HK-2 (cell line): ENCODE measurements around the gene UVRAG.
"Not testable (repeated sequence)": the region's sequence is repeated elsewhere in the genome, so short reads cannot be mapped to it uniquely, and the experiment has no call there.

Source experiments
- DNase-seq: peaks from one replicate; pipeline ENCODE4 v3.0.0-alpha.2; 2018; ENCODE audit not compliant: unreplicated experiment

UVRAG gene

DNA sequence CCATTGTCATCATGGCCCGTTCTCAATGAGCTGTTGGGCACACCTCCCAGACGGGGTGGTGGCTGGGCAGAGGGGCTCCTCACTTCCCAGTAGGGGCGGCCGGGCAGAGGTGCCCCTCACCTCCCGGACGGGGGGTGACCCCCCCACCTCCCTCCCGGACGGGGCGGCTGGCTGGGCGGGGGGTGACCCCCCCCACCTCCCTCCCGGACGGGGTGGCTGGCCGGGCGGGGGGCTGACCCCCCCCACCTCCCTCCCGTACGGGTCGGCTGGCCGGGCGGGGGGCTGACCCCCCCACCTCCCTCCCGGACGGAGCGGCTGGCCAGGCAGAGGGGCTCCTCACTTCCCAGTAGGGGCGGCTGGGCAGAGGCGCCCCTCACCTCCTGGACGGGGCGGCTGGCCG is 62.3 kb downstream of the UVRAG start:
- DNase-seq = not testable (repeated sequence)

DNA sequence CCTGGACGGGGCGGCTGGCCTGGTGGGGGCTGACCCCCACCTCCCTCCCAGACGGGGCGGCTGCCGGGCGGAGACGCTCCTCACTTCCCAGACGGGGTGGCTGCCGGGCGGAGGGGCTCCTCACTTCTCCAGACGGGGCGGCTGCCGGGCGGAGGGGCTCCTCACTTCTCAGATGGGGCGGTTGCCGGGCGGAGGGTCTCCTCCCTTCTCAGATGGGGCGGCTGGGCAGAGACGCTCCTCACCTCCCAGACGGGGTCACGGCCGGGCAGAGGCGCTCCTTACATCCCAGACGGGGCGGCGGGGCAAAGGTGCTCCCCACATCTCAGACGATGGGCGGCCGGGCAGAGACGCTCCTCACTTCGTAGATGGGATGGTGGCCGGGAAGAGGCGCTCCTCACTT is 62.9 kb downstream of the UVRAG start:
- DNase-seq = not testable (repeated sequence)

DNA sequence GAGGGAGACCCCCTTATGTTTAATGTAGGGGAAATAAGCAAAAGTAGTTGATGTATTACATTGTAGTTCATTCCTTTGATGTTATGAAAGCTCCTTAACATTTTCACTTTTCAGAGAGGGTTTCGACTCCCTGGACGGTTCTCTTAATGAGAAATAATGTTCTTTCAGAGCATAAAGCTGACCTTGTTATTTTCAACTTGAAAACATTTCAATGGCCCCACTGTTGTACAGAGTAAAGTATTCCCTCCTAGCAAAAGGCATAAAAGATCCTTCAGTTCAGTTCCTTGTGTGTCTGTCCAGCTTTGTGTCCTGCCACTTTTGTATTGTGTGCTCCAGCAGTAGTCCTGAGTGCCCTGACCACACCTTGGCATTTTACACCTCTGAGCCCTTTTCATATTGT is 63.9 kb downstream of the UVRAG start:
- DNase-seq = no peak

DNA sequence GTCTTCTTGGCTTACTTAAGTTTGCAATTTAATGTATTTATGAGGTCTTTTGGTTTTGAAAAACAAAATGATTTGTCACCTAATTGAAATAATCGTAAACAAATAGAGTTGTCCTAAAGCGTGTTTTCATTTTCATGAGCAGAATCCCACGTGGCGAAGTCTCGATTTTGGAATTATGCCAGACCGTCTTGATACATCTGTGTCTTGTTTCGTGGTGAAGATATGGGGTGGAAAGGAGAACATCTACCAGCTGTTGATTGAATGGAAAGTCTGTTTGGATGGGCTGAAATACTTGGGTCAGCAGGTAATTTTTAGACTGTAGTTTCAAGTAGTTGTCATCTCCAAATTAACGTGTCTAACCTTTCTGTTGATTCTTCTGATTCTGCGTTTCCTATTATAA is 64.7 kb downstream of the UVRAG start:
- no peak for DNase-seq

DNA sequence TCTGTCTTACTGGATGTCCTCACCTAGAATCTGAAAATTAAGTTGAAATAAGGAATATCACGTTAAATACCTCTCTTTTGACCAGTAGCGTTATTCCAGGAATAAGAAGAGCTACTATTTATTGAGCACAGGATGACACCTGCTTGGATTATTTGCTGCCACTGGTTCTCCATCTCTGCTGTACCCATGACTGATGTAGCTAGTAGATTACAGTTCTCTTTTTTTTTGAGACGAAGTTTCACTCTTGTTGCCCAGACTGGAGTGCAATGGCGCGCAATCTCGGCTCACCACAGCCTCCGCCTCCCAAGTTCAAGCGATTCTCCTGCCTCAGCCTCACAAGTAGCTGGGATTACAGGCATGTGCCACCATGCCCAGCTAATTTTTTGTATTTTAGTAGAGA is 65.3 kb downstream of the UVRAG start:
- not testable (repeated sequence) for DNase-seq

DNA sequence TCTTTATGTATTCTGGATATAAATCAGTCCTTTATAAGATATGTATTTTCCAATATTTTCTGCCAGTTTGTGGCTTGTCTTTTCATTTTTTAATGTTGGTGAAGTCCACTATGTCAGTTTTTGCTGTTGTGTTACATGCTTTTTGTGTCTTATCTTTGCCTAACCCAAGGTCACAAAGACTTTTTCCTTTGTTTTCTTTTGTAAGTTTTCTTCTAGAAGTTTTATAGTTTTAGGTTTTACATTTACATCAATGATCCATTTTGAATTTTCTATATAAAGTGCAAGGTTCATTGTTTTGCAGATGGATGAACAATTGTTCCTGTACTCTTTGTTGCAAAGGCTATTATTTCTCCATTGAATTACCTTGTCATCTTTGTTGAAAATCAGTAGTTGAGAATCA is 69.3 kb downstream of the UVRAG start:
- no peak for DNase-seq

DNA sequence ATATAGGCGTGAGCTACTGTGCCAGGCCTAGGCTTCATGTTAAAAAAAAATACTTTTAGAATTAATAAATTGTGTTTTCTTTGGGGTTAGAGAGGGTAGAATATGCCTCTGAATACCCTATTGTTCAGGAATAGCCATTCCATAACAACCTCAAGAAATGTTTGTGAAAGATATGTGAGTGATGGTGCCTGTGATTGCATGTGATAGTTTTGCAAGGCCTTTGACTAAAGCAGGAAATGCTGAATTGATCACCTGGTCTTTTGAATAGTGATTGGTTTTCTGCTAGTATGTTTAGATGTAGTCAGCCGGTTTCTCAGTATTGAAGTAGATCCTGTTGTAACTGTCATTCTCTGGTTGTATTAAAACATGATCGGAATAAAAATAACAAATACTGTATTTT is 73.4 kb downstream of the UVRAG start:
- DNase-seq = no peak

DNA sequence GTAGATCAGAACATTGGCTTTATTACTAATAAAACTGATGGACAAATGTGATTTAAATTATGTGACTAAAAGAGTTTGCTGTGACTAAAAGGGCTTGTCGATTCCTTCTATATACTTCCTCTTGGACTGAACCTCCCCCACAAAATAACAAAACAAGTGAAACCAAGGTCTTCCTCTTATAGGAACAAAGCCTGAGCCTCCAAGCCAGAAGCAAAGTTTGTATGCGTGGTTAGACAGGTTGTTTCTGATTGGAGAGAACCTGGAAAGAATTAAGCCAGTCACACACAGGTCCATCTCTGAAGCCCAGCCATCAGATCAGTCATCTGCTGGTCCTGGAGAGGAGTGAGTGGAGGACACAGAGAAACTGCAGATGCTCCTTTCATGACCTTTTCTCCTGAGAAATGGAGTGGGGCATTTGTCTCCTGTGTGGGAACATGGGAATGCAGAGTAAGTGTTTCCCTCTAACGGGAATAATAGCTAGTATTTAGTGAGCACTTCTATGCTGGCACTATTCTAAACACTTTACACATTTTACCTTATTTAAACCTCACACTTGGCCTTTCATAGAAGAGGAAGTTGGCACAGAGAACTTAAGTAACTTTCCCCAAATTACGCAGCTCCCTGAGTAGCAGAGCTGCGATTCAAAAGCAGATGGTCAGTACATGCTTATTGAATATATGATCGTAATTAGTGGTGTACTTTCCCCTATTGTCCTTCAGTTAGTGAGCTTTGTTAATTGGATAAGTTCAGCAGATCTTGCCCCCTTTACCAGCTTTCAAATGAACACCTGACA is 77.1 kb downstream of the UVRAG start:
- no peak for DNase-seq

DNA sequence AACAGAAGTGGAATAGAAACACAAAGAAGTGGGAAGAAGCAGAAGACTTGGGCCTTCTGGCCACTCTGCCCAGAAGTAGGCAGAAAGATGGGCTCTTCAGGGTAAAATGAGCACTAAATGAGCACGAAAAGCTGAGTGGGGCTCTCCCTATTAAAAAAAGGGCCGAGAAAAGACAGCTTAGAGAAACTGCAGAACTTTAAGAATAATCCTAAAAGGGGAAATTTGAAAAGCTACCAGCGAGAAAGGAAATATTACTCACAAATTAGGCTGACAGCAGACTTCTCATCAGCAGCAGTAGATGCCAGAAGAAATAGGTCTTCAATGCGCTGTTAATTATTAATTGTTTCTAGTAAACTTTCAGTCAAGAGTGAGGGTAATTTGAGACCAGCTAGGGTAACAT is 78.2 kb downstream of the UVRAG start:
- DNase-seq = no peak

DNA sequence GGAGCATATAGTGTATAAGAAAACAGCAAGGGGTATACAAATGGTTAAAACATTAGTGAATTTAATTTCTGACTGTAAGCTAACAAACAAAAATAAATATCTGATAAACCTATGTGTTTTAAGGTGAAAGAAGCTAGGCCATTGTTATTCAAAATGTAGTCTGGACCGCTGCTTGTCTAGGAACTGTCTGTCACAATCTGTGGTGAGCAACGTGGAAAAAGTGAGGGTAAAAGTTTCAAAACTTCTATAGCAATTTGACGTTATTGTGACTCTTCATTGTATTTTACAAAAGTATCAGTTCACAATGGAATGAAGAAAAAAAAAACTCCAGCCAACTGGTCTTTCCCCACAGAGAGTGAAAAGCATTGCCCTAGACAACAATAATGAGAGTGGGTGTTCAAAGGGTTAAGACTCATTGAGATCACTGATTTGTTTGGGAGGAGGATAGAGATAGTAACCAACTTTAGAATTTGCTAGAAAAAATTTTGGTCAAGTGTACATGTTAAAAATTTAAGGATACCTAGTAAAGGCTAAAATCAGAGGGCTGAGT is 79.1 kb downstream of the UVRAG start:
- no peak for DNase-seq

DNA sequence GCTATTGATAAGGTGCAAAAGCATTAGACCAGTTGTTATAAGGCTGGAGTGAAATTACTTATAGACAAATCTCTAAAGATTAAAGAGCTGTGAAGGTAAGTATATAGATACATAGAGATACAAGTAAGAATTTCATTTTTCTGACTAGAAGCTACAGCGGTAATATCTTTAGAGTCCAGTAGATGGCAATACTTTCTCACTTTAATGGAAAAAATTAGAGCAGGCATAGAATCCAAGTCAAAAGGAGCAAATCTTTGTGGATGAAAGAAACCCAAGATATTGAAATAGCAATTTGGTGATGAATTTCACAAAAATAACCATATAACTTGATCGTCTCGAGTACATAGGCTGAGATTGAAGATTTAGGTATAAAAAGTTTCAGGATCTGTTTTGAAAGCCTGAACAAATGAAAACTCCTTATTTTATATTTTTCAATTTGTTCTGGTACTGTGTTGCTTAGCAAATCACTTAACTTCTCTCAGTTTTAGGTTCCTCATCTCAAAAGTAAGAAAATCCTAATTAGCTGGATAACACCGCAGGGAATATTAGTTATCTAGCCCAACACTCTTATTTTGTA is 81.9 kb downstream of the UVRAG start:
- DNase-seq = no peak

DNA sequence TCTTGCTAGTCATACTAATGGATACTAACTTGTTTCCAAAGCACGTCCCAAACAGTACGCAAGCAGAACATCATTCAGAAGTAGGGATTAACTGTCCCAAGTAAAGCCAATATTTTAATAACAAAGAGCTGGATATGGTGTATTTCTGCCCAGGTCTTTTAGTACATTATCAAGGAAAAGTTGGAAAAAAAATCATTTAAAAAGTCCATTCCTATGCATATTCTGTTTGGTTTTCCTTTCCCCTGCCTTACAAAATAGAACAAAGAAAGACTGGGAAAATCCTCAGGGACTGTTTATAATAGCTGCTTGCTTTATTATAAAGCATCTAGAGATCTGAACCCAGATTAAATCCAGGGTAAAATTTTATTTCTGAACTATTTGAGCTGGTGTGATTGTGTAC is 83.9 kb downstream of the UVRAG start:
- no peak for DNase-seq

DNA sequence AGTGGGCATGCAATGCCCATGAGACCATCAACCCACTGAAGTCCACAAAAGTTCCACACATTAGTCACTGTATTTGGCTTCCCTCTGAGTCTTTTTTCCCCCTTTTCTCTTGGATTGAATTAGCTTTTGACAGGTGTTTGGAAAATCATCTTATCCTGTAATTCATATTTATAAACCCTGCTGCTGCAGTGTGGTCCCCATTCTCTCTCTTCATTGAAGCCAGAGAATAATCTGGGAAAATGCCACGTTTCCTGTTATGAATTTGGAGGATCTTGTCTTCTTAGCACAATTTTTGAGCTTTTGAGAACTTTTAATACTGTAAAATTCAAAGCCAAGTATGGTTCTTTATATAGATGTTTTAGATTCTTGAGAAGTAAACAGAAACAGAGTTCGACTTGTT is 84.8 kb downstream of the UVRAG start:
- DNase-seq = no peak

DNA sequence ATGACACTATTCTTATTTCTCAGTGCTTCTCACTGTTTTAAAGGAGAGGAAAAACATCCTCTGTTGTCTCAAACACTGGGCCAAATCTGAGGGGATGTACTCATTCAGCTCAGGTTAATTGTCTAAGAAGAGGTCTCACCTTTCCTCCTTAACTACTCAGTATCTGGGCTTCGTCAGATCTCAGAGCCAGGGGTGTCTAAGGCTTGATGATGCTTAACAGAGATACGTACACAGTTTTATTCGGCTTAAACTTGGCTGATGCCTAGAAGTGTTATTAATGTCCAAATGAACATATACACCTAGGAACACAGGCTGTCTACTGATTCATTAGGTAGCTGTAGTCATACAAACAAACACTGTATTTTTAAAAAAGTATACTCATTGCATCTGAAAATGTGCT is 85.8 kb downstream of the UVRAG start:
- no peak for DNase-seq

DNA sequence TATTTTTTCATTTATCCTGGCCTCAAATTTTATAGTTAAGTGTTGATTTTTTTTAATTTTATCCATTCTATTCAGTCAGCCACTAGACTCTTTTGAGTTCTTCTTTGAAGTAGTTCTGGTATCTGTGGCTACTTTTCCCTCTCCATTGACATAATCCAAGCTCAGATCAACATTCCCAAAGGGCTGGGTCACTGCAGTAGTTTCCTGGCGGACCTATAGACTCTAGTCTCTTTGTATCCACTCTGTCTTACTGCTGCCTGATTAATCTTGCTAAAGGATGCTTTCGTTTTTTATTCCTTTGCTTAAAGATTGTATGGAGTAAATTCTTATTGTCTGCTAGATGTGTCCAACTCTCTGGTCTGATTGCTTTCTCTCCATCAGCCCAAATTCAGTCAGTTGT is 87.6 kb downstream of the UVRAG start:
- no peak for DNase-seq

DNA sequence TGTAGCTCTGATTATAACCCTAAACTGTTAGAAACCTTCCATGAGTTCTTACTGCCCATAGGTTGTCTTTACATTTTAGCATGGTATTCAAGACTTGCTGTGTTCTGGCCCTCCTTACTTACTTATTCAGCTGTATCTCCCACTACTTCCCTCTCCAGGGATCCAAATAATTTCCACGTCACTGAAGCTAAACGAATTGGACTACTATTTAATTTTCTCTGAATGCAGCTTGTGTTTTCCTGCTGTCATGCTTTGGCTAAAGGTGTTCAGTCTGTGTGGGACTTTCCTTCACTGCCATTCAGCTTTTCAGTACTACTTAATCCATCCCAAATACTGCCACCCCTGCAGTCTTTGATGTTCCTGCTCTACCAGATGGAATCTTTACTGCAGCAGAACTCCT is 88.3 kb downstream of the UVRAG start:
- DNase-seq = no peak

DNA sequence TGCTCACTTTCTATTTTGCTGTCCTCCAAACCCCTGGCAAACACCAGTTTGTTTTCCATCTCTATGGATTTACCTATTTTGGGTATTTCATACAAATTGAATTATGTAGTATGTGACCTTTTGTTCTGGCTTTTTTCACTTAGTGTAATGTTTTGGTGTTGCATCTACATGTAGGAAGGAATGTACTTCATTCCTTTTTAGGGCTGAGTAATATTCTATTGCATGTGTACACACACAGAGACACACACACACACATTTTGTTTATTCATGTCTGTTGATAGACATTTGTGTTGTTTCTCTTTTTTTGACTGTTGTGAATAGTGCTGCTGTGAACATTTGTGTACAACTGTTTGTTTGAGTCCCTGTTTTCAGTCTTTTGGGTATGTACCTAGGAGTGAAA is 90.4 kb downstream of the UVRAG start:
- DNase-seq = no peak

DNA sequence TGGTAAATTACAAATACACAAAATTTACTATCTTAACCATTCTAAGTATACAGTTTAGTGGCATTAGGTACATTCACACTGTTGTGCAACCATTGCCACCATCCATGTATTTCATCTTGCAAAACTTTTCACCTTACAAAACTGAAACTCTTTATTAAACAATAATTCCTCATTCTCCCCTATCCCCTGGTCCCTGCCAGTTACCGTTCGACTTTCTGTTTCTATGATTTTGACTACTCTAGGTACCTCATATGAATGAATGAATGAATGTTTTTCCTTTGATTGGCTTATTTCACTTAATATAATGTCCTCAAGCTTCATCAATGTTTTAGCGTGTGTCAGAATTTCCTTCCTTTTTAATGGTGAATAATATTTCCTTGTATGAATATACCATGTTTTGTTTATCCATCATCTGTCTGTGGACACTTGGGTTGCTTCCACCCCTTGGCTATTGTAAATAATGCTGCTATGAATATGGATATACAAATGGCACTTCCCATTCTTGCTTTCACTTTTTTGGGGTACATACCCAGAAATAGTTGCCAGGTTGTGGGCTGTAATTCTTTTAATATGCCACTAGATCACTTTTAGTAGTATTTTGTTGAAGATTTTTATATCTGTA is 93.0 kb downstream of the UVRAG start:
- DNase-seq = no peak

DNA sequence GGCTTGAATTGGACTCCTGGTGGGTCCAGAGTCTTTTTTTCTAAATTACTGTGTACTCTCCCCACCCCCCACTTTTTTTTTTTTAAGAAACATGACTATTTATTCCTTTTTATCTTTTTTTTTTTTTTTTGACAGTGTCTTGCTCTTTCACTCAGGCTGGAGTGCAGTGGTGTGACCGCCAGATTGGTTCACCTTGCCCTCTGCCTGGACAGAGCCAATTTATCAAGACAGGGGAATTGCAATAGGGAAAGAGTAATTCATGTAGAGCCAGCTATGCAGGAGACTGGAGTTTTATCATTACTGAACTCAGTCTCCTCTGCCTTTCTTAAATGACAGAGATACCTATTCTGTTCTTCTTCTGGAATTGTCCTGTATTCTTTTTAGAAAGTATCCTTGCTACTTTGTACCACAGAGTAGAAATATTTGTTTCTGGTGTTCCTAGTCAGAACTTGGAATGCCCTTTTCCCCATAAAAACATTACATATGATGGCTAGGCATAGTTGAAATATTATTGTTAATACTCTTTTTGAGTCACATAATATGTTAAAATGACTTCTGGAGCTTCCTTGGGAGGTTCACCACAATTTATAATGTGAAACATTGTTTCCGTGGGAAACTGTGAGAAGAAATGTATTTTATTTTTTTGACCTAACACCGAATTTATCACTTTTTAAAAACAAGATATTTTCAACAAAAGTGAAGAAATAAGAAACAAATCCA is 95.6 kb downstream of the UVRAG start:
- no peak for DNase-seq

DNA sequence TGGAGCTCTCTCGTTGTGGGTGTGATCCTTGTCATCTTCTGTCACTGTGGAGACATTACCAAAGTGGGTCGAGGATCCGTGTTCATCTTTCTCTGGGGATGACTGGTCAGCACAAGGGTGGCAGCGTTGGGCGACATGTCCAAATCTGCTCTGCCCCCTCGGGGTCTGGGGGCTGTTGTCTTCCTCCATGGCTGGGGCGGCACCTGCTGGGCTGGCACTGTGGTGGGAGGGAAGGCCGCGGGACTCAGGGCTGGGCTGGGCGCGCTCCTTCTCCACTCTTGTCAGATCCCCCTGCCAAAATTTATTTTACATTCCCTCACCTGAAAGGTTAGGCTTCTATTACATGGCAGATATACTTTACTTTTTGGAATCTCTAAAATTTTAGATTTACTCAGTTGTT is 96.4 kb downstream of the UVRAG start:
- no peak for DNase-seq

DNA sequence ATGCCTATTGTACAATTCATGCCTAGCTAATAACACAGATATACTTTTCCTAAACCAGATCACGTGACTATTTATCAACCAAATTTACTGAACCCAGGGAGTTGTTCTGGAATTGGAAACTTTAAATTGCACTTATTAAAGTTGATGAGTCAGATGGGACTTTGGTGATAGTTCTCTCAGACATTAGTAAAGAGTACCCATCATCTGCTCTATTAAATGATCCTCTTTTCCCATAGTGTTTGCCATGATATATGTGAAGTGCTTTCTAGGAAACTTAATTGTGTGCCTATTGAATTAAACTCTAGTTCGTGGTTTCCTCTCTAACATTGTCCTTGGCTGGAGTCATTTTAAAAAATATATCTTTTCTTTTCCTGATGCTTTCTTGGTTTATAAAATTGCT is 99.0 kb downstream of the UVRAG start:
- no peak for DNase-seq

DNA sequence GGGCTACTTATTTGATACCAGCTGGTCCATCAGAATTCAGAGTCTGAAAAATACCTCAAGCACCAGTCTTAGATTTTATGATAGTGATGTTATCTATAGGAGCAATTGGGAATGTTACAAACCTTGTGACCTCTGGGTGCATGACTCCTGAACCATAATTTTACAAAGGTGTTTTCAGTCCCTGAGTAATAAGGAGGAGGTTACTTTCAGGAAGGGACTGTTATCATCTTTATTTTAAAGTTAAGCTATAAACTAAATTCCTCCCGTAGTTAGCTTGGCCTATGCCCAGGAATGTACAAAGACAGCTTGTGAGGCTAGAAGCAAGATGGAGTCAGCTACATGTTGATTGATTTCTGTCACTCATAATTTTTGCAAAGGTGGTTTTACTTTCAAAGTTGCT is 101.9 kb downstream of the UVRAG start:
- DNase-seq = no peak

DNA sequence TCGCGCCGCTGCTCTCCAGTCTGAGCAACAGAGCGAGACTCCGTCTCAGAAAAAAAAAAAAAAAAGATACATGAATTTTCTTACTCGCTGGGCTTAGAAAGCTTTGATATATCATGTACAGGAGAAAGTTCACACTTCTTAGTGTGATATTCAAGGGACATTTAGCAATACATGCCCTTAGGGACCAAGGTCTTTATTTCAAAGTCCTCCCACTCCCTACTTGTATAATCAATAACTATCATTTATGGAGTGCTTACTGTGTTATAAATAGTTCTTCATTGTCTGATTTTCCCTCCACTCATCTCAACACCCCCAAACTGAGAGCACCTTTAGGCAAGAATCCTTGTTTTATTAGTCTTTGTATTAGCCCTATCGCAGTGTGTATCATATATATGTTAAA is 103.3 kb downstream of the UVRAG start:
- no peak for DNase-seq
